ENCODE data around the gene MEX3C. TPM values are rescaled to one million over a fixed set of nuclear protein-coding genes. Genes with fewer than 3 reads are reported as not detected.

The MEX3C gene
- total and polyA plus RNA-seq, 2 experiments from 2014 or later: 28.8 to 109 TPM

DNA sequence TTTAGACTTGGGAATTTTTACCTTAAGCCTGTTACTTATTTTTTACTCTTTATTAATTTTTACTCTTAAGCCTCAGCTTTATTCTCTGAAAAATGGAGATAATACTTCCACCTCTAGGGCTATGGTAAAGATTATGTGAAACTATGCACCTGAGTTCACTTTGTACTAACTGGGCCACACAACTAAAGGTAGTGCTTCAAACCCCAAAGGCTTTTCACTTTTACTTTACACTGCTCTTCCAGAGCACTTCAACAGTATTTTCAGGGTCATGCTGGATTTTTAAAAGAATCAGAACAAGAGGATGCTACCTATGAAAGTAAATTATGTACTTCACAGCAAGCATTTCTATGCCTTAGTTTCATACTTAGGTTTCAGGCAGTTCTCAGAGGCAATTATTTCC lies 27.8 kb downstream of the MEX3C start:
- H3K9me2 ChIP-seq (ENCODE audit: insufficient read depth): 0 out of 2 replicates have a peak, but pooled peaks cover 3% of the 10 kb centered on the region
- TF ChIP-seq JUNB (IDR thresholded peaks at IDR 0.05; ENCODE audit: unreplicated experiment) (no peak), ZNF331 (CRISPR knock-in tag; IDR thresholded peaks at IDR 0.05; ENCODE audit: low read depth) (no peak)
- TF ChIP-seq, protein P1, sequence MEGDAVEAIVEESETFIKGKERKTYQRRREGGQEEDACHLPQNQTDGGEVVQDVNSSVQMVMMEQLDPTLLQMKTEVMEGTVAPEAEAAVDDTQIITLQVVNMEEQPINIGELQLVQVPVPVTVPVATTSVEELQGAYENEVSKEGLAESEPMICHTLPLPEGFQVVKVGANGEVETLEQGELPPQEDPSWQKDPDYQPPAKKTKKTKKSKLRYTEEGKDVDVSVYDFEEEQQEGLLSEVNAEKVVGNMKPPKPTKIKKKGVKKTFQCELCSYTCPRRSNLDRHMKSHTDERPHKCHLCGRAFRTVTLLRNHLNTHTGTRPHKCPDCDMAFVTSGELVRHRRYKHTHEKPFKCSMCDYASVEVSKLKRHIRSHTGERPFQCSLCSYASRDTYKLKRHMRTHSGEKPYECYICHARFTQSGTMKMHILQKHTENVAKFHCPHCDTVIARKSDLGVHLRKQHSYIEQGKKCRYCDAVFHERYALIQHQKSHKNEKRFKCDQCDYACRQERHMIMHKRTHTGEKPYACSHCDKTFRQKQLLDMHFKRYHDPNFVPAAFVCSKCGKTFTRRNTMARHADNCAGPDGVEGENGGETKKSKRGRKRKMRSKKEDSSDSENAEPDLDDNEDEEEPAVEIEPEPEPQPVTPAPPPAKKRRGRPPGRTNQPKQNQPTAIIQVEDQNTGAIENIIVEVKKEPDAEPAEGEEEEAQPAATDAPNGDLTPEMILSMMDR (conservative IDR thresholded peaks at IDR 0.05; ENCODE audit: low read depth in 2 of 2): no peak
- peaks cover 15% of the 10 kb centered on the region for H3K79me2 ChIP-seq (replicated peaks; ENCODE audit: insufficient read depth)
- H3K27me3 ChIP-seq (ENCODE audit: insufficient read depth): no peaks in the 10 kb centered on the region
- peak overlapping the region; percentile 82 for H3K27ac ChIP-seq (ENCODE audit: low read depth)
- H3K4me1 ChIP-seq (ENCODE audit: insufficient read depth): peaks cover 52% of the 10 kb centered on the region
- DNase-seq (ENCODE audit: low spot score) (no peak), ATAC-seq (no peak)
- H2AFZ ChIP-seq: no peak overlapping the region
- Mint-ChIP-seq H3K9me3 (no peaks in the 10 kb centered on the region), H3K36me3 (ENCODE audit: low read depth) (peaks cover 13% of the 10 kb centered on the region; the same call in 2 of the 3 replicates), H3K27me3 (ENCODE audit: insufficient read depth, low read depth, poor library complexity) (peaks cover 7% of the 10 kb centered on the region), H3K4me3 (no peak overlapping the region), H3K4me1 (peaks cover 79% of the 10 kb centered on the region), H3K27ac (peak overlapping the region; percentile 26; the same call in 1 of the 2 replicates)
- no peaks in the 10 kb centered on the region for H3F3A ChIP-seq (replicated peaks; ENCODE audit: low read depth)
- no peak overlapping the region for H3K4me3 ChIP-seq
- no peak overlapping the region for H3K4me2 ChIP-seq
- no peaks in the 10 kb centered on the region for H3K36me3 ChIP-seq (ENCODE audit: insufficient read depth)
- H4K20me1 ChIP-seq (replicated peaks; ENCODE audit: insufficient read depth): no peaks in the 10 kb centered on the region

DNA sequence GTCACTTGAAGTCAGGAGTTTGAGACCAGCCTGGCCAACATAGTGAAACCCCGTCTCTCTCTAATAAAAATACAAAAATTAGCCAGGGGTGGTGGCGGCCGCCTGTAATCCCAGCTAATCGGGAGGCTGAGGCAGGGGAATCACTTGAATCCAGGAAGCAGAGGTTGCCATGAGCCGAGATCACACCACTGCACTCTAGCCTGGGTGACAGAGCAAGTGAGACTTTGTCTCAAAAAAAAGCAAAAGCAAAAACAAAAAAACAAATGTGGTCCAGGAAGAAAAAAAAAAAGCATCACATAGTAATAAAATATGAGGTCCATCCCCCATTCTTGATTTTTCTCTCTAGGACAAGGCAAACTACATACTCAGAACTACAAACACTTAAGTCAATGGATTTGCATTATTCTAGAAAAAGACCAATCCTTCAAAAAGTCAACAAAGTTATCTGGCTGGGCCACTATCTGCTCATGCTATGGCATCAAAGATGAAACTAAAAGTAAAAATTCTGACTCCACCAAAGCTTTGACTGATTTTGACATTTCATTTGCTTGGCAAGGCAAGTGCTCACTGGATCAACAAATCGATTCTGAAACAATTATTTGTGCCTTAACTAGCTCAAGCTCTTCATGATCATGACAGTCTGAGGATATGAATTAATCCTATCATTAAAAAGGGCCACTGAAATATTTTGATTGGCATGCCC lies 28.4 kb downstream of the MEX3C start:
- DNase-seq (ENCODE audit: low spot score): no peak
- no peak overlapping the region for H2AFZ ChIP-seq
- H3K4me3 ChIP-seq: no peak overlapping the region
- H3K27ac Mint-ChIP-seq: peak overlapping the region; percentile 90; the same call in 1 of the 2 replicates
- H3K27ac ChIP-seq (ENCODE audit: low read depth): peak overlapping the region; percentile 82
- H3K4me2 ChIP-seq: no peak overlapping the region
- peaks cover 81% of the 10 kb centered on the region for H3K4me1 Mint-ChIP-seq
- no peak for ATAC-seq
- H3K9me2 ChIP-seq (ENCODE audit: insufficient read depth): 0 out of 2 replicates have a peak, but pooled peaks cover 3% of the 10 kb centered on the region
- no peaks in the 10 kb centered on the region for H3K36me3 ChIP-seq (ENCODE audit: insufficient read depth)
- H3F3A ChIP-seq (replicated peaks; ENCODE audit: low read depth): no peaks in the 10 kb centered on the region
- no peaks in the 10 kb centered on the region for H4K20me1 ChIP-seq (replicated peaks; ENCODE audit: insufficient read depth)
- H3K36me3 Mint-ChIP-seq (ENCODE audit: low read depth): peaks cover 9% of the 10 kb centered on the region; the same call in 2 of the 3 replicates
- H3K27me3 ChIP-seq (ENCODE audit: insufficient read depth): no peaks in the 10 kb centered on the region
- peaks cover 8% of the 10 kb centered on the region for H3K79me2 ChIP-seq (replicated peaks; ENCODE audit: insufficient read depth)
- no peak overlapping the region for H3K4me3 Mint-ChIP-seq
- peaks cover 7% of the 10 kb centered on the region for H3K27me3 Mint-ChIP-seq (ENCODE audit: insufficient read depth, low read depth, poor library complexity)
- H3K4me1 ChIP-seq (ENCODE audit: insufficient read depth): peaks cover 49% of the 10 kb centered on the region
- no peaks in the 10 kb centered on the region for H3K9me3 Mint-ChIP-seq
- TF ChIP-seq STAT1 (IDR thresholded peaks at IDR 0.05; ENCODE audit: unreplicated experiment) (no peak), JUNB (IDR thresholded peaks at IDR 0.05; ENCODE audit: unreplicated experiment) (no peak), CREB1 (CRISPR knock-in tag; IDR thresholded peaks at IDR 0.05; ENCODE audit: low read depth) (no peak), NANOG (IDR thresholded peaks at IDR 0.05; ENCODE audit: borderline replicate concordance) (no peak)
- TF ChIP-seq, protein P2, sequence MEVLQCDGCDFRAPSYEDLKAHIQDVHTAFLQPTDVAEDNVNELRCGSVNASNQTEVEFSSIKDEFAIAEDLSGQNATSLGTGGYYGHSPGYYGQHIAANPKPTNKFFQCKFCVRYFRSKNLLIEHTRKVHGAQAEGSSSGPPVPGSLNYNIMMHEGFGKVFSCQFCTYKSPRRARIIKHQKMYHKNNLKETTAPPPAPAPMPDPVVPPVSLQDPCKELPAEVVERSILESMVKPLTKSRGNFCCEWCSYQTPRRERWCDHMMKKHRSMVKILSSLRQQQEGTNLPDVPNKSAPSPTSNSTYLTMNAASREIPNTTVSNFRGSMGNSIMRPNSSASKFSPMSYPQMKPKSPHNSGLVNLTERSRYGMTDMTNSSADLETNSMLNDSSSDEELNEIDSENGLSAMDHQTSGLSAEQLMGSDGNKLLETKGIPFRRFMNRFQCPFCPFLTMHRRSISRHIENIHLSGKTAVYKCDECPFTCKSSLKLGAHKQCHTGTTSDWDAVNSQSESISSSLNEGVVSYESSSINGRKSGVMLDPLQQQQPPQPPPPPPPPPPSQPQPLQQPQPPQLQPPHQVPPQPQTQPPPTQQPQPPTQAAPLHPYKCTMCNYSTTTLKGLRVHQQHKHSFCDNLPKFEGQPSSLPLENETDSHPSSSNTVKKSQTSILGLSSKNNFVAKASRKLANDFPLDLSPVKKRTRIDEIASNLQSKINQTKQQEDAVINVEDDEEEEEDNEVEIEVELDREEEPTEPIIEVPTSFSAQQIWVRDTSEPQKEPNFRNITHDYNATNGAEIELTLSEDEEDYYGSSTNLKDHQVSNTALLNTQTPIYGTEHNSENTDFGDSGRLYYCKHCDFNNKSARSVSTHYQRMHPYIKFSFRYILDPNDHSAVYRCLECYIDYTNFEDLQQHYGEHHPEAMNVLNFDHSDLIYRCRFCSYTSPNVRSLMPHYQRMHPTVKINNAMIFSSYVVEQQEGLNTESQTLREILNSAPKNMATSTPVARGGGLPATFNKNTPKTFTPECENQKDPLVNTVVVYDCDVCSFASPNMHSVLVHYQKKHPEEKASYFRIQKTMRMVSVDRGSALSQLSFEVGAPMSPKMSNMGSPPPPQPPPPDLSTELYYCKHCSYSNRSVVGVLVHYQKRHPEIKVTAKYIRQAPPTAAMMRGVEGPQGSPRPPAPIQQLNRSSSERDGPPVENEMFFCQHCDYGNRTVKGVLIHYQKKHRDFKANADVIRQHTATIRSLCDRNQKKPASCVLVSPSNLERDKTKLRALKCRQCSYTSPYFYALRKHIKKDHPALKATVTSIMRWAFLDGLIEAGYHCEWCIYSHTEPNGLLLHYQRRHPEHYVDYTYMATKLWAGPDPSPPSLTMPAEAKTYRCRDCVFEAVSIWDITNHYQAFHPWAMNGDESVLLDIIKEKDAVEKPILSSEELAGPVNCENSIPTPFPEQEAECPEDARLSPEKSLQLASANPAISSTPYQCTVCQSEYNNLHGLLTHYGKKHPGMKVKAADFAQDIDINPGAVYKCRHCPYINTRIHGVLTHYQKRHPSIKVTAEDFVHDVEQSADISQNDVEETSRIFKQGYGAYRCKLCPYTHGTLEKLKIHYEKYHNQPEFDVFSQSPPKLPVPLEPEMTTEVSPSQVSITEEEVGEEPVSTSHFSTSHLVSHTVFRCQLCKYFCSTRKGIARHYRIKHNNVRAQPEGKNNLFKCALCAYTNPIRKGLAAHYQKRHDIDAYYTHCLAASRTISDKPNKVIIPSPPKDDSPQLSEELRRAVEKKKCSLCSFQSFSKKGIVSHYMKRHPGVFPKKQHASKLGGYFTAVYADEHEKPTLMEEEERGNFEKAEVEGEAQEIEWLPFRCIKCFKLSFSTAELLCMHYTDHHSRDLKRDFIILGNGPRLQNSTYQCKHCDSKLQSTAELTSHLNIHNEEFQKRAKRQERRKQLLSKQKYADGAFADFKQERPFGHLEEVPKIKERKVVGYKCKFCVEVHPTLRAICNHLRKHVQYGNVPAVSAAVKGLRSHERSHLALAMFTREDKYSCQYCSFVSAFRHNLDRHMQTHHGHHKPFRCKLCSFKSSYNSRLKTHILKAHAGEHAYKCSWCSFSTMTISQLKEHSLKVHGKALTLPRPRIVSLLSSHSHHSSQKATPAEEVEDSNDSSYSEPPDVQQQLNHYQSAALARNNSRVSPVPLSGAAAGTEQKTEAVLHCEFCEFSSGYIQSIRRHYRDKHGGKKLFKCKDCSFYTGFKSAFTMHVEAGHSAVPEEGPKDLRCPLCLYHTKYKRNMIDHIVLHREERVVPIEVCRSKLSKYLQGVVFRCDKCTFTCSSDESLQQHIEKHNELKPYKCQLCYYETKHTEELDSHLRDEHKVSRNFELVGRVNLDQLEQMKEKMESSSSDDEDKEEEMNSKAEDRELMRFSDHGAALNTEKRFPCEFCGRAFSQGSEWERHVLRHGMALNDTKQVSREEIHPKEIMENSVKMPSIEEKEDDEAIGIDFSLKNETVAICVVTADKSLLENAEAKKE (CRISPR knock-in tag; IDR thresholded peaks at IDR 0.05): no peak
- TF ChIP-seq, protein P3, sequence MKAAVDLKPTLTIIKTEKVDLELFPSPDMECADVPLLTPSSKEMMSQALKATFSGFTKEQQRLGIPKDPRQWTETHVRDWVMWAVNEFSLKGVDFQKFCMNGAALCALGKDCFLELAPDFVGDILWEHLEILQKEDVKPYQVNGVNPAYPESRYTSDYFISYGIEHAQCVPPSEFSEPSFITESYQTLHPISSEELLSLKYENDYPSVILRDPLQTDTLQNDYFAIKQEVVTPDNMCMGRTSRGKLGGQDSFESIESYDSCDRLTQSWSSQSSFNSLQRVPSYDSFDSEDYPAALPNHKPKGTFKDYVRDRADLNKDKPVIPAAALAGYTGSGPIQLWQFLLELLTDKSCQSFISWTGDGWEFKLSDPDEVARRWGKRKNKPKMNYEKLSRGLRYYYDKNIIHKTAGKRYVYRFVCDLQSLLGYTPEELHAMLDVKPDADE (IDR thresholded peaks at IDR 0.05): no peak
